ENCODE results near the gene CNTNAP2.

DNA sequence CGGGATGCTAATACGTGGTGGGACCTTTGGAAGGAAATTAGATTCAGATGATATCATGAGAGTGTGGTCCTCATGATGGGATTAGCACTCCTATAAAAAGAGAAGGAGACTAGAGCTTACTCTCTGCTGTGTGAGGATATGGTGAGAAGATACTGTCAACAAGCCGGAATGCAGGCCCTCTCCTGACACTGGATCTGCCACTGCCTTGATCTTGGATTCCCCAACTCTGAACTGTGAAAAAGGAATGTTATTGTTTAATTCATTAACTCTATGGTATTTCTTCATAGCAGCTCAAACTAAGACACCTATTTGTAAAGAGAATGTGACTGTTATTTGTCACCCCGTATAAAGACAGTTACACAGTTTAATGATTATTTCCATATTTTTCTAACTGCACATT is 1246.5 kb downstream of the CNTNAP2 start:
- TF ChIP-seq CTCF (IDR thresholded peaks at IDR 0.05) (no peak), POLR2A (IDR thresholded peaks at IDR 0.05) (no peak), POLR2AphosphoS5 (IDR thresholded peaks at IDR 0.05) (no peak)

Measured in suprapubic skin (tissue), 4 donors.